HEK293 (cell line): ENCODE data around the gene LIMA1.

ENCODE experiments used
- CTCF ChIA-PET: fragments of 350-600 bp; formaldehyde crosslinking; extraction: SDS; loops from one replicate; lab custom pipeline; 2021; ENCODE audit warnings: antibody characterized with exemption; lab: Yijun Ruan, JAX
- POLR2A ChIA-PET: fragments of 300-600 bp; formaldehyde crosslinking; extraction: SDS; loops from one replicate; lab custom pipeline; 2020; ENCODE audit warnings: antibody characterized with exemption, inconsistent platforms; lab: Yijun Ruan, JAX
- H3K27ac ChIP-seq: fragments of 200-500 bp; sonication (Bioruptor generic); 2 replicates; pipeline ENCODE4 v1.5.1; 2014; ENCODE audit warnings: low read depth, low read length, control low read depth, inconsistent platforms; ENCODE audit errors: extremely low read depth
- H3K36me3 ChIP-seq, 2 experiments: fragments of 200-500 bp in 1 of 2; sonication (Bioruptor generic) in 1 of 2; 1 replicate in 1 of 2; 2 replicates in 1 of 2; pipeline ENCODE4 v1.5.1; 2014 to 2017; ENCODE audit warnings: inconsistent platforms in 2 of 2, low read length in 2 of 2; ENCODE audit not compliant: control insufficient read depth in 2 of 2, insufficient read depth in 1 of 2
- H3K4me1 ChIP-seq: fragments of 200-500 bp; sonication (Bioruptor generic); 2 replicates; pipeline ENCODE4 v1.5.1; 2014; ENCODE audit warnings: mild to moderate bottlenecking, low read length, inconsistent platforms; ENCODE audit not compliant: control insufficient read depth, insufficient read depth
- H3K4me3 ChIP-seq: 2 replicates; pipeline ENCODE4 v1.5.1; 2011; ENCODE audit warnings: low read depth, mild to moderate bottlenecking, control low read depth, low read length, moderate library complexity
- H3K9me3 ChIP-seq: fragments of 200-500 bp; sonication (Bioruptor generic); 2 replicates; pipeline ENCODE4 v1.5.1; 2014; ENCODE audit warnings: low read depth, low read length, inconsistent platforms; ENCODE audit not compliant: control insufficient read depth, insufficient read depth
- GLI2 ChIP-seq: fragments of 450-650 bp; formaldehyde crosslinking; IDR thresholded peaks from 2 replicates; pipeline ENCODE4; 2017; ENCODE audit warnings: missing biosample characterization, missing genetic modification characterization, low read depth, borderline replicate concordance
- IKZF3 ChIP-seq: fragments of 450-650 bp; IDR thresholded peaks from 2 replicates; pipeline ENCODE4 v1.5.0; 2018; ENCODE audit warnings: missing biosample characterization, mild to moderate bottlenecking, missing genetic modification characterization, moderate library complexity
- KLF7 ChIP-seq: fragments of 450-650 bp; formaldehyde crosslinking; IDR thresholded peaks from 2 replicates; pipeline ENCODE4 v1.5.1; 2016; ENCODE audit warnings: missing biosample characterization, missing genetic modification characterization, borderline replicate concordance
- PRDM1 ChIP-seq: fragments of 450-650 bp; formaldehyde crosslinking; IDR thresholded peaks from 2 replicates; pipeline ENCODE4; 2016; ENCODE audit warnings: missing biosample characterization, missing genetic modification characterization
- PRDM6 ChIP-seq: fragments of 450-650 bp; formaldehyde crosslinking; IDR thresholded peaks from 2 replicates; pipeline ENCODE4 v1.5.1; 2017; ENCODE audit warnings: missing biosample characterization, missing genetic modification characterization
- YY2 ChIP-seq: fragments of 450-650 bp; formaldehyde crosslinking; IDR thresholded peaks from 2 replicates; pipeline ENCODE4 v1.5.1; 2016; ENCODE audit warnings: missing biosample characterization, missing genetic modification characterization
- ZBTB1 ChIP-seq: fragments of 450-650 bp; formaldehyde crosslinking; IDR thresholded peaks from 2 replicates; pipeline ENCODE4 v1.5.1; 2016; ENCODE audit warnings: missing biosample characterization, missing genetic modification characterization
- ZBTB26 ChIP-seq: fragments of 450-650 bp; formaldehyde crosslinking; optimal IDR thresholded peaks from 2 replicates; pipeline ENCODE3; 2016; ENCODE audit warnings: missing biosample characterization, mild to moderate bottlenecking, missing genetic modification characterization
- ZNF169 ChIP-seq: fragments of 450-650 bp; formaldehyde crosslinking; IDR thresholded peaks from 2 replicates; pipeline ENCODE4 v1.5.1; 2016; ENCODE audit warnings: missing biosample characterization, missing genetic modification characterization
- ZNF175 ChIP-seq: fragments of 450-650 bp; formaldehyde crosslinking; IDR thresholded peaks from 2 replicates; pipeline ENCODE4 v1.5.1; 2016; ENCODE audit warnings: missing biosample characterization, missing genetic modification characterization
- ZNF184 ChIP-seq: fragments of 450-650 bp; IDR thresholded peaks from 2 replicates; pipeline ENCODE4 v1.5.1; 2018; ENCODE audit warnings: missing biosample characterization, mild to moderate bottlenecking, missing genetic modification characterization
- ZNF211 ChIP-seq: fragments of 450-650 bp; formaldehyde crosslinking; IDR thresholded peaks from 2 replicates; pipeline ENCODE4 v1.5.1; 2016; ENCODE audit warnings: low read depth, missing biosample characterization, missing genetic modification characterization
- ZNF214 ChIP-seq: fragments of 450-650 bp; formaldehyde crosslinking; IDR thresholded peaks from 2 replicates; pipeline ENCODE4 v1.5.1; 2017; ENCODE audit warnings: missing biosample characterization, mild to moderate bottlenecking, missing genetic modification characterization, borderline replicate concordance
- ZNF223 ChIP-seq: fragments of 450-650 bp; formaldehyde crosslinking; IDR thresholded peaks from 2 replicates; pipeline ENCODE4 v1.5.1; 2016; ENCODE audit warnings: missing biosample characterization, missing genetic modification characterization
- ZNF302 ChIP-seq: fragments of 450-650 bp; formaldehyde crosslinking; IDR thresholded peaks from 2 replicates; pipeline ENCODE4 v1.5.1; 2016; ENCODE audit warnings: missing biosample characterization, missing genetic modification characterization, low read depth
- ZNF423 ChIP-seq: fragments of 450-650 bp; formaldehyde crosslinking; IDR thresholded peaks from 2 replicates; pipeline ENCODE4 v1.5.1; 2016; ENCODE audit warnings: missing biosample characterization, missing genetic modification characterization
- ZNF621 ChIP-seq: fragments of 450-650 bp; formaldehyde crosslinking; IDR thresholded peaks from 2 replicates; pipeline ENCODE4 v1.5.1; 2017; ENCODE audit warnings: missing biosample characterization, missing genetic modification characterization
- ZNF639 ChIP-seq: fragments of 450-650 bp; formaldehyde crosslinking; IDR thresholded peaks from 2 replicates; pipeline ENCODE4 v1.5.1; 2016; ENCODE audit warnings: missing biosample characterization, missing genetic modification characterization
- ZNF660 ChIP-seq: fragments of 450-650 bp; IDR thresholded peaks from 2 replicates; pipeline ENCODE4 v1.5.1; 2018; ENCODE audit warnings: missing biosample characterization, mild to moderate bottlenecking, missing genetic modification characterization
- ZNF701 ChIP-seq: fragments of 450-650 bp; formaldehyde crosslinking; IDR thresholded peaks from 2 replicates; pipeline ENCODE4 v1.5.1; 2016; ENCODE audit warnings: missing biosample characterization, missing genetic modification characterization
- ZNF777 ChIP-seq: fragments of 450-650 bp; formaldehyde crosslinking; IDR thresholded peaks from 2 replicates; pipeline ENCODE4 v1.5.1; 2017; ENCODE audit warnings: missing biosample characterization, missing genetic modification characterization, borderline replicate concordance
- ZNF837 ChIP-seq: fragments of 450-650 bp; formaldehyde crosslinking; IDR thresholded peaks from 2 replicates; pipeline ENCODE4 v1.5.1; 2016; ENCODE audit warnings: missing biosample characterization, missing genetic modification characterization
- ZNF843 ChIP-seq: fragments of 450-650 bp; formaldehyde crosslinking; IDR thresholded peaks from 2 replicates; pipeline ENCODE4 v1.5.1; 2016; ENCODE audit warnings: missing biosample characterization, missing genetic modification characterization
- ZSCAN18 ChIP-seq: fragments of 450-650 bp; formaldehyde crosslinking; IDR thresholded peaks from 2 replicates; pipeline ENCODE4 v1.5.1; 2016; ENCODE audit warnings: missing biosample characterization, missing genetic modification characterization

The LIMA1 gene

GRCh38 chr12:50192236-50192635 is 91.1 kb downstream of the LIMA1 start:
- Histone ChIP-seq H3K4me3 (no peak overlapping the region), H3K27ac (no peak overlapping the region), H3K4me1 (peaks cover 19% of the 10 kb centered on the region), H3K36me3 (peaks cover 11 to 15% of the 10 kb centered on the region in 2 experiments; a peak in 2 of 3 replicates), H3K9me3 (no peaks in the 10 kb centered on the region)
- ChIA-PET CTCF (no interaction called here), POLR2A (no interaction called here)
- TF ChIP-seq ZNF175 (tag by site-specific recombination) (no peak), ZNF184 (tag by site-specific recombination) (no peak), ZNF621 (tag by site-specific recombination) (no peak), ZBTB1 (tag by site-specific recombination) (no peak)

GRCh38 chr12:50190859-50191258 is 92.5 kb downstream of the LIMA1 start:
- TF ChIP-seq YY2 (tag by site-specific recombination) = no peak
- TF ChIP-seq ZNF777 (tag by site-specific recombination) = no peak
- TF ChIP-seq ZNF169 = no peak
- no peak for TF ChIP-seq ZNF843
- TF ChIP-seq, all 188 proteins: peak for 0
- Histone ChIP-seq H3K36me3 (peaks cover 11 to 15% of the 10 kb centered on the region in 2 experiments; a peak in 2 of 3 replicates), H3K27ac (no peak overlapping the region), H3K4me3 (no peak overlapping the region), H3K9me3 (no peaks in the 10 kb centered on the region), H3K4me1 (peaks cover 5% of the 10 kb centered on the region)
- CTCF ChIA-PET = interaction anchor here (0.6 to 0.7 kb wide), 3 partner anchors 8 to 108 kb away, joined by 3 to 6 read pairs (median 5); no protein-coding TSS in a partner anchor
- POLR2A ChIA-PET = no interaction called here

- Histone ChIP-seq H3K4me3 (no peak overlapping the region), H3K9me3 (no peaks in the 10 kb centered on the region), H3K27ac (no peak overlapping the region), H3K36me3 (peaks cover 9 to 11% of the 10 kb centered on the region in 2 experiments; a peak in 2 of 3 replicates), H3K4me1 (0 out of 2 replicates have a peak, but pooled peaks cover 2% of the 10 kb centered on the region)
- ChIA-PET CTCF (interaction anchor here (0.8 to 4.7 kb wide), 2 partner anchors 13 kb away, joined by 4 to 21 read pairs; no protein-coding TSS in a partner anchor), POLR2A (no interaction called here)
- TF ChIP-seq ZNF423 (tag by site-specific recombination) = no peak
- no peak for TF ChIP-seq ZBTB26 (tag by site-specific recombination)
- no peak for TF ChIP-seq ZNF639 (tag by site-specific recombination)
- TF ChIP-seq ZNF660 (tag by site-specific recombination) = no peak
- TF ChIP-seq ZNF214 = no peak
- peak; percentile 54; the same call in 1 of the 2 replicates for TF ChIP-seq KLF7
- no peak for TF ChIP-seq ZNF223 (tag by site-specific recombination)
- no peak for TF ChIP-seq ZNF701 (tag by site-specific recombination)
- peak; percentile 63 for TF ChIP-seq PRDM1
- TF ChIP-seq ZNF211 = no peak
- no peak for TF ChIP-seq ZNF837 (tag by site-specific recombination)
- TF ChIP-seq PRDM6 (tag by site-specific recombination) = peak; percentile 34; the same call in 1 of the 2 replicates
- no peak for TF ChIP-seq ZNF169
- TF ChIP-seq IKZF3 (tag by site-specific recombination) = 0 out of 2 replicates have a peak, but pooled peaks have one; percentile 27
- TF ChIP-seq ZNF302 (tag by site-specific recombination) = no peak
- TF ChIP-seq ZSCAN18 = no peak
- TF ChIP-seq GLI2 (tag by site-specific recombination) = no peak
- no peak for TF ChIP-seq ZNF184 (tag by site-specific recombination)
Observed at GRCh38 chr12:50188875-50189575, 94.3 kb downstream of the LIMA1 start.
